HK-2 (cell line): Measurements from ENCODE around the gene HAUS6.
"Not testable (repeated sequence)": the region's sequence is repeated elsewhere in the genome, so short reads cannot be mapped to it uniquely, and the experiment has no call there.

Experiments
- DNase-seq: peaks from one replicate; pipeline ENCODE4 v3.0.0-alpha.2; 2018; ENCODE audit not compliant: unreplicated experiment

Gene HAUS6

GRCh38 chr9:19116107-19116790, 13.5 kb upstream of the HAUS6 start:
- DNase-seq: no peak

- no peak for DNase-seq
Observed at GRCh38 chr9:19114680-19115270, 12.1 kb upstream of the HAUS6 start.

- no peak for DNase-seq
Observed at GRCh38 chr9:19113964-19114679, 11.4 kb upstream of the HAUS6 start.

- DNase-seq: not testable (repeated sequence)
Observed at GRCh38 chr9:19113064-19113611, 10.4 kb upstream of the HAUS6 start.

- DNase-seq: no peak
Observed at GRCh38 chr9:19108038-19108437, 5.3 kb upstream of the HAUS6 start.

- DNase-seq: no peak
Observed at GRCh38 chr9:19104515-19105282, 2.0 kb upstream of the HAUS6 start.

GRCh38 chr9:19102181-19102630, 498 bp downstream of the HAUS6 start:
- peak; percentile 20 for DNase-seq

- DNase-seq: no peak
Observed at GRCh38 chr9:19101203-19101602, 1.5 kb downstream of the HAUS6 start.

GRCh38 chr9:19097431-19097830, 5.3 kb downstream of the HAUS6 start:
- not testable (repeated sequence) for DNase-seq

GRCh38 chr9:19087106-19088000, 15.4 kb downstream of the HAUS6 start:
- peak; percentile 36 for DNase-seq

GRCh38 chr9:19085295-19085694, 17.4 kb downstream of the HAUS6 start:
- DNase-seq: no peak

GRCh38 chr9:19074836-19075235, 27.9 kb downstream of the HAUS6 start:
- no peak for DNase-seq

GRCh38 chr9:19074229-19074628, 28.5 kb downstream of the HAUS6 start:
- no peak for DNase-seq

GRCh38 chr9:19057033-19057432, 45.7 kb downstream of the HAUS6 start:
- no peak for DNase-seq

GRCh38 chr9:19050637-19051591, 51.8 kb downstream of the HAUS6 start:
- DNase-seq: no peak

GRCh38 chr9:19049917-19050636, 52.6 kb downstream of the HAUS6 start:
- DNase-seq: peak; percentile 41

- peak; percentile 93 for DNase-seq
Observed at GRCh38 chr9:19048966-19049916, 53.5 kb downstream of the HAUS6 start, which contains the start of gene RRAGA. TSS of gene RRAGA (plus strand) at chr9:19049427. CDS start at chr9:19049660, 233 bp downstream.

- no peak for DNase-seq
Observed at GRCh38 chr9:19036611-19037010, 66.1 kb downstream of the HAUS6 start.
